ENCODE measurements around the gene GCAT.
A peak's percentile ranks its signal among the peaks of the same experiment; 100 is the strongest.

Gene GCAT

DNA sequence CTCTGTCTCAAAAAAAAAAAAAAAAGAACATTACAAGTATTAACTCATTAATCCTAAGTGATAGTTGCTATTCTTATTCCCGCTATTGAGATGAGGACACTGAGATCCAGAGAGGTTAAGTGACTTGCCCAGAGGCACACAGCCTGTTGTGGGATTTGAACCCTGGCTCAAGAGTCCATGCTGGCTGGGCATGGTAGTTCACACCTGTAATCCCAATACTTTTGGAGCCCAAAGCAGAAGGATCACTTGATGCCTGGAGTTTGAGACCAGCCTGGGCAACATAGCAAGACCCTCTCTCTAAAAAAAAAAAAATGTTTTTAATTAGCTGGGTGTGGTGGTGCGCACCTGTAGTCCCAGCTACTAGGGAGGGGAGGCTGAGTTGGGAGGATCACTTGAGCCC, 4.1 kb downstream of the GCAT start:
- no peak for DNase-seq

DNA sequence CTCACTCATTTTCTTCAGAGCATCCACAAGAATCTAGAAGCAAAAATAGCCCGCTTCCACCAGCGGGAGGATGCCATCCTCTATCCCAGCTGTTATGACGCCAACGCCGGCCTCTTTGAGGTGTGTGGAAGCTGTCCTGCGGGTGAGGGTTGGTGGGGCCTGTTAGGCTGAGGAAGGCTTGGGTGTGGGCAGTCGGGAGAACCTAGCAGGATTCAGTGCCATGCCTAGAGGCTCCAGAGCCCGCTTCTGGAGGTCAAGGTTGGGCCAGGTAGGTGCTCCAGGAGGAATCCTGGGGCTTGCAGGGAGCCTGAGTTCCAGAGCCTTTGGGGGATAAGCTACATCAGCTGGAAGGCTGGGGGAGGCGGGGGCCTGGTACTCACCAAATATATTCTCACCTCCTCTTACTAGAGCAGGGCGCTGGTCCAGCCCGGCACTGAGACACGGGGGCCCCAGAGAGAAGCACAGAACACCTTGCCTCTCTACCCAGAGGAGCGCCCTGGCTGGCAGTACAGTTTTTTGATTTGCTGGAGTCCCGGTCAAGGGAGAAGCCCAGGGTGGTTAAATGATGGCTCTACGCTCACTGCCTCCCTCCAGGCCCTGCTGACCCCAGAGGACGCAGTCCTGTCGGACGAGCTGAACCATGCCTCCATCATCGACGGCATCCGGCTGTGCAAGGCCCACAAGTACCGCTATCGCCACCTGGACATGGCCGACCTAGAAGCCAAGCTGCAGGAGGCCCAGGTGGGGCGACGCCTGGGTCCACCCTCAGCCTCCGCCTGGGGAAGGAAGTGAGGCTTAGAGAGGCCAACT, 5.3 kb downstream of the GCAT start:
- DNase-seq: no peak

DNA sequence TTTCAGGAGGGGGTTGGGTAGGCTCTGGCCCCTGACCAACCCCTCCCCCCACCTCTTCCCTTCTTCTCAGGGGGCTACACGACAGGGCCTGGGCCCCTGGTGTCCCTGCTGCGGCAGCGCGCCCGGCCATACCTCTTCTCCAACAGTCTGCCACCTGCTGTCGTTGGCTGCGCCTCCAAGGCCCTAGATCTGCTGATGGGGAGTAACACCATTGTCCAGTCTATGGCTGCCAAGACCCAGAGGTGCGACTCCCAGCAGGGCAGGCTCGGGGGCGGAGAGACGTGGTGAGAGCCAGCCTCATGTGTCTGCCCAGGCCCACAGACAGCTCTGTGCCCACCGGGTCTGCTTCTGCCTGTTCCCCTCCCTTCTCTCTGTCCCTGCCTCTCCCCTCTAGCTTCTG, 7.9 kb downstream of the GCAT start:
- no peak for DNase-seq

DNA sequence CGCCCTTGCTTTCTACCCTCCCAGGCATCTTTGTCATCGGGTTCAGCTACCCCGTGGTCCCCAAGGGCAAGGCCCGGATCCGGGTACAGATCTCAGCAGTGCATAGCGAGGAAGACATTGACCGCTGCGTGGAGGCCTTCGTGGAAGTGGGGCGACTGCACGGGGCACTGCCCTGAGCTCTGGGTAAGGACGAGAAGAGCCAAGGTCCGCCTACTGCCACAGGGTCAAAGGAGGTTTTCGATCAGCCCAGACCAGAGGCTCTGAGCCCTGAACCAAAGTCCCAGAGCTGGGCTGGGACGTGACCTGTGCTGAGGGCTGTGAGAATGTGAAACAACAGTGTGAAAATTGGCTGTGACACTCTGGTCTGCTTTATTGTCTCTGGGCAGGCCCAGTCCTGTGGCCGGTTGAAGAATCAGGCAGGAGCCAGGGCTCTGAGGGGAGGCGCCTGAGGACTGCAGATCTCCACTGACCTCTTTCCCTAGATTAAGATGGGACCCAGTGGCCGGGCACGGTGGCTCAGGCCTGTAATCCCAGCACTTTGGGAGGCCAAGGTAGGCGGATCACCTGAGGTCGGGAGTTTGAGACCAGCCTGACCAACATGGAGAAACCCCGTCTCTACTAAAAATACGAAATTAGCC, 8.9 kb downstream of the GCAT start:
- no peak for DNase-seq

DNA sequence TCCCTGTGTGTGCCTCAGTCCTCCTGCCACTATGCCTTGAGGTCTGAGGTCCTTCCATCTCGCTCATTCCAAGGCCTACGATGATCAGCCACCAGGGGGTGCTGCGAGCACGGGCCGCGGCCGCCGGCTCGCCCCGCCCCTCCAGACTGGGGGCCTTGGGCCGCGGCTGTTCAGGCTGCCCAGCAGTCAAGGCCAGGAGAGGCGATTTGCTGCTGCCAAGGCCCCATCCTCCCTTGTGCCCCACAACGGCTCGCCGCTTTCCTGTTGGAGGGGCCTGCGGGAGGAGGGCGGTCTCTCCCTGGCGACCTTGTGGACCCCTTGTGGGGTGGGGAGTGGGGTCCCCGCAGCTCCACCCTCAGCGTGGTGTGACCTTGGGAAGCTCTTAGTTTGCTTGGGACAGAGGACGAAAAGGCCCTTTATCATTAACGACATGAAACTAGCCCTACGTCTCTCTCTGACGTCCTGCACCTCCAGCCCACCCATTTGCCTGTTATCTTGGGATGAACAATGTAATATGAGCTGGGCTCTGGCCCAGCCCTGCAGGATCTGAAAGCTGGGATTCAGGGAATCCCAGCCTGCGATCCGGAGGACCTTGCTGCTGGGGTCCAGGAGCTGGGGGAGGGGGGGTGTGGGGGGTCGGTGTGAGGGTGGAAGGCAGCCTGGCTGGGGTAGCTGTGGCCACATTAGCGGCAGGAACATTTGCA, 10.1 kb downstream of the GCAT start:
- DNase-seq: peak; percentile 88 to 89

DNA sequence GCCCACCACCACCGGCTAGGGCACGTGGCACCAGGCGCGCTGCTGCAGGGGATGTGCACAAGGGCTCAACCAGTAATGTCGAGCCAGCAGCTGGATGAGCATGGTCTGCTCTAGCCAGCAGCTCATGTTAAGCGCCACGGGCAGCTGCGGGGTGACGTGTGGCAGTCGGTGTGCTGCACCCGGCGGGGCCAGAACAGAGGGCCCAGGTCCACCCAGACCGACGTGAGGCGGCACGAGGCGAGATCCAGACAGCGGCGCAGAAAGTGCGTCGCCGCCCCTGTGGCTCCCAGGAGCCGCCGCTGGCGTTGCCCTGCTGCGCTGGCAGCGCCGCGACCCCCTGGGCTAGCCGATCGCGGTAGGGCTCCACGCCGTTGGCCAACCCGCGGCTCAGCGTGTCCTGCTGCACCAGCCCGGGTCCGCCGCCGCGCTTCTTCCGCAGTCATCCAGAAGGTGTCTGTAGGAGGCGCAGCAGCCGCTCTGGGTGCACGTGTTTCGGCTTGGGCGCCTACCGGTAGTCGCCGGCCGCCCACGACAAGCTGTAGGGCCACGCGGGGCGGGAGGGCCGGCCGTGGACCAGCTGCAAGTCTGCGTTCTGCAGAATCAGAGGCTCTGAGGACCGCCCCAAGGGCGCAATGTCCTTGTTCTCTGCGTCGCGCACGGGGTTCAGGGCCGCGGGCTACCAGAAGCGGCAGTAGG, 10.8 kb downstream of the GCAT start:
- DNase-seq: peak; percentile 71 to 77

DNA sequence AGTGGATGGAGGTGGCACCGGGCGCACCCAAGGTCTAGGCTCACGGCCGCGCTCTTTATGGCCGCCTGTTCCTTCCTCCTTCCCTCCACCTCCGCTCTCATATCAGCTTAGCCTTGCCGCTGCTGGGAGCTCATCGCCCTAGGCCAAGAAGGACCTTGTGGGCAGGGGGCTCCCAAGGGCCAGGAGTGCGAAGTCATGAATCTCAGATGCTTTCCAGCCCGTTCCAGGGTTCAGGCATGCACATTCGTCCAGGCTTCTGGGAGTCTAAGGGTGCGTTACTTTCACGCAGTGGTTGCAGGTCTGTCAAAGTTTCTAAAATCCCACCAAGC, 11.3 kb downstream of the GCAT start:
- DNase-seq: no peak

DNA sequence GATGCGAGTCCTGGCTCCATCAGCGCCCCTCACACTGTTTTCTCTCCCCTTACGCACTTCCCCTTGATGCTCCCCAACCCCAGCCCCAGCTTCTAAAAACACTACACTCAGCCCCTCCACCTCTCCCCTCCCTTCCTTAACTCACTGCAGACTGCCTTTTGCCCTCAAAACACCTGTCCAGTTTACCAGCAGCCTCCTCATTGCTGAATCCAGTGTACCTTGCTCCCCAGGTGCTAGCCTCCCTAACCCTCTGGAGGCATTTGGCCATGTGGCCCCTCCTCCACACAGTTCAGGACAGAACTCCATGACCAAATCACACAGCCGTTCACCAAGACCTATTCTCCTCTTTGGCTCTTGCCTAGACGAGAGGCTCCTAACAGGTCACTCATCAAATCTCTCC, 12.6 kb downstream of the GCAT start:
- no peak for DNase-seq

DNA sequence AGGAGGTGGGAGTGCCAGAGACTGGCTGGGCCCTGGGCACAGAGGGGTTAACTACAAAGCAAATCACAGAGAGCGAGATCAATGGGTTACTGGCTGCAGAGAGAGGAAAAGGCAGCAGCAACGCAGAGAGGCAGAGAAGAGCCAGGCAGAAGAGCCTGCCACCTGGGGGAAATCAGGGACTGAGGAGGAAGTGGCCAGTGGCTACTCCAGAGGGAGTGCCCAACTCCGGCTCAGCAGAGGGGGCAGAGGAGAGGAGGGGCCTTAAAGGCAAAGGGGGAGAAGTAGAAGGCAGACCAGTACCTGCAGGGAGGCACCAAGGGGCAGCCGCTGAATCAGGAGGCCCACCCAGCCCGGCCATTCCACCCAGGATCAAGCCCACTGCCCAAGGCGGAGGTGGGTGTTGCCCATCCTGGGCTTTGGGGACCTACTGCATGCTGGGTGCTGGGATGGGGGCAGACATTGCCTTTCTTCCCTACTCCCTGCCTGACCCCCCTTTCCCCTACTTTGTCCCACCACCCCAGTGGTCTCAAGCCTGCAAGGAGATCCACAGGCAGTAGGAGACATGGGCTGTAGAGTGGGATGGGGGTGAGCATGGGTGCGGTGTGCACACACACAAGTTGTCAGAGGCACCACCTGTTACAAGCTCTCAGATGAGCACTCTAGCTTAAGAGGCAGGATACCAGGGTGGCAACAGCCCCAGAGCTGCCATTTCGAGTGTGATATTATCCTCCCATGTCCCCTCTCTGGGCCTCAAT, 14.5 kb downstream of the GCAT start:
- no peak for DNase-seq

DNA sequence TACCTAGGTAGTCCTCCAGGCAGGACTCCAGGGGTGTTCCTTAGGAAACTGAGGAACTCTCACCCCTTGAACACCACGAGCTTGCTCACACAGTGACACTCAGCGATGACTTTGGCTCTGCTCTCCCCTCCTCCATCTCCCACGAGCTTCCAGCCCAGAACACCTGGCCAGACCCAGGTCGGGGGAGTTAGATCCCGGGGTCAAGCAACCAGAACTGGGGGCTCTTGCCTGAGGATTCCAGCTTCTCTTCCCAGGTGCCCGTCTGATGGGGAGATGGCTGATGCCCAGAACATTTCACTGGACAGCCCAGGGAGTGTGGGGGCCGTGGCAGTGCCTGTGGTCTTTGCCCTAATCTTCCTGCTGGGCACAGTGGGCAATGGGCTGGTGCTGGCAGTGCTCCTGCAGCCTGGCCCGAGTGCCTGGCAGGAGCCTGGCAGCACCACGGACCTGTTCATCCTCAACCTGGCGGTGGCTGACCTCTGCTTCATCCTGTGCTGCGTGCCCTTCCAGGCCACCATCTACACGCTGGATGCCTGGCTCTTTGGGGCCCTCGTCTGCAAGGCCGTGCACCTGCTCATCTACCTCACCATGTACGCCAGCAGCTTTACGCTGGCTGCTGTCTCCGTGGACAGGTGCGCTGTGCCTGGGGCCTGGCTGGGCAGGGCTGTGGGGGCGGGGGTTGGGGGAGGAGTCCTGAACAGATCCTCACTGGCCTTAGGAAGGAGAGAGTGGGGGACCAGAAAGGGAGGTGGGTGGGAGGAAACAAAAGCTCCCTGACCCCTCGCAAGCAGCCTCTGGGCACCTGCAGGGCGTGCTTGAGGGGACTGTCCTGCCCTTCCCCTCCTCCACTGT, 15.6 kb downstream of the GCAT start, which contains the start of gene GALR3:
GALR3 (plus strand) TSS at position 249 of the 852 bp plus-strand sequence; CDS start at position 274, 25 bp downstream.
- no peak for DNase-seq

DNA sequence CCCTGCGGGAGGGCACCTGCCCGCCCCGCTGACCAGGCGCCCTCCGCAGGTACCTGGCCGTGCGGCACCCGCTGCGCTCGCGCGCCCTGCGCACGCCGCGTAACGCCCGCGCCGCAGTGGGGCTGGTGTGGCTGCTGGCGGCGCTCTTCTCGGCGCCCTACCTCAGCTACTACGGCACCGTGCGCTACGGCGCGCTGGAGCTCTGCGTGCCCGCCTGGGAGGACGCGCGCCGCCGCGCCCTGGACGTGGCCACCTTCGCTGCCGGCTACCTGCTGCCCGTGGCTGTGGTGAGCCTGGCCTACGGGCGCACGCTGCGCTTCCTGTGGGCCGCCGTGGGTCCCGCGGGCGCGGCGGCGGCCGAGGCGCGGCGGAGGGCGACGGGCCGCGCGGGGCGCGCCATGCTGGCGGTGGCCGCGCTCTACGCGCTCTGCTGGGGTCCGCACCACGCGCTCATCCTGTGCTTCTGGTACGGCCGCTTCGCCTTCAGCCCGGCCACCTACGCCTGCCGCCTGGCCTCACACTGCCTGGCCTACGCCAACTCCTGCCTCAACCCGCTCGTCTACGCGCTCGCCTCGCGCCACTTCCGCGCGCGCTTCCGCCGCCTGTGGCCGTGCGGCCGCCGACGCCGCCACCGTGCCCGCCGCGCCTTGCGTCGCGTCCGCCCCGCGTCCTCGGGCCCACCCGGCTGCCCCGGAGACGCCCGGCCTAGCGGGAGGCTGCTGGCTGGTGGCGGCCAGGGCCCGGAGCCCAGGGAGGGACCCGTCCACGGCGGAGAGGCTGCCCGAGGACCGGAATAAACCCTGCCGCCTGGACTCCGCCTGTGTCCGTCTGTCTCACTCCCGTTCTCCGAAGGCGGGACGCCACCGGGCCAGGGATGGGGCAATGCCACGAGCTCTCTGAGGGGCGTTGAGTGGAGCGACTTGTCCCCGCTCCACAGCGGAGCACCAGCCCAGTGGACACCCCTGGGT, 17.2 kb downstream of the GCAT start:
- peak; percentile 31 to 38 for DNase-seq

DNA sequence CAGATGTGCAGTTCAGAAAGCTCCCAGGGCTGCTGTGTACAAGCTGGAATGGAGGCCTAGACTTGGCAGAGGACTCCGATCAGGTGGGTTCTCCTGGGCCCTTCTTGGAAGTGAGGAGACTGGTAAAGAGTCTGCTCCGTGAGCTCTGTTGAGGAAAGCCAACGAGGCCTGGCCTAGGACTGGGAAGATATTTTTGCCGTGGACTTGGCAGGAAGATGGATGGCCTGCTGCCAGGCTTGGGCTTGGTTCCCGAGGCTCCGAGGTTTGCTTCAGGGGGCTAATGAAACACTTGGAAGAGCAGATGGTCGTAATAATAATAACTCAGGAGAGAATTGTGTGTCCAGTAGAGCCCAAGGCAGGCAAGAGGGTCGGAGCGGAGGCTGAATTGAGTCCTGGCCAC, 19.3 kb downstream of the GCAT start:
- no peak for DNase-seq

DNA sequence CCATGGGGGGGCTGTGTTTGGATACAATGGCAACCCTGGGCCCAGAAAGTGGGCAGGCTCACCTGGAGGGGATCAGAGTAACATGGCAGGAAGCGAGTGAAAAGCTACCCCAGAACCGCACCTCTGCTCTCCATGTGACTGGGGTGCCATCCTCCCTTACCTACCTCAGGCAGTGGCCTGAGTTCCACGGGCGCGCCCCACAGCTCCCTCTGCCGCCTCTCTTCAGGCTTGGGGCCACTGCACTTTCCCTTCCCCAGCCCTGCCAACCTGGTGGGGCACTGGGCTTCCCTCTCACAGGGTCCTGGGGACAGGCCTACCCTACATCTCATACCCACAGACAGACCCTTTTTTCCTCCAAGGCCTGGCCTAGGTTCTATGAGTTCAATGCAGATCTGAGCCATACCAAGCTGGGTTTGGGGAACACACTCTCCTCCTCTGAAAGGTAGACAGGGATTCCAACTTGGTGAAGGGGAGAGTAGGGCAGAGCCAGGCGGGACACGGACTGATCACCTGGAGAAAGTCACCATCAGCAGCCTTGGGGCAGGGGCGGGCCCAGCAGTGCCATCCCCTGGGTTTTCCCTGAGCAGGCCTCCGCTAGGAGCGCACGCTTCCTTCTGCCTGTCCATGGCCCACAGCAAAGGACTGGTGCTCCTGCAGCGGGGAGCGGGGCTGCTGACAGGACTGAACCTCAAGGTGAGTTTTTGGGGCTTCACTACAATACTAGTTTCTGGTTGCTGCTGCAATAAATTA, 22.5 kb downstream of the GCAT start:
- DNase-seq: no peak

DNA sequence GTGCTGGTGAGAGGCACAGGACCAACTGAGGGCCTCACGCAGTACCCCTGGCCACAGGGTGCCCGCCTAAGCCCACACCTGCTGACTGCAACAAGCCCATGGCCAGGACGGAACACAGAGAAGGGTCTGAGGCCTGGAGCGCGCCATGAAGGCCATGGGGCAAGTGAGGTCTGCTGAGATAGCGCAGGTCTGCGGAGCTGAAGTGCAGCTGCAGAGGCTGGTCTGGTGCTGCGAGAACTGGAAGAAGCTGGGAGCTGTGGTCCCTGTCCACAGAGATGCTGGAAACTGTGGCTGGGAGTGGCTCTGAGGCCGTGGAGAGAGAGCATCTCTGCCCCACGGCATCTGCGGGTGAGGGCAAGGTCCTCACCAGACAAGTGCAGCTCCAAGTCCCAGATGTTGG, 23.7 kb downstream of the GCAT start:
- DNase-seq: no peak

DNA sequence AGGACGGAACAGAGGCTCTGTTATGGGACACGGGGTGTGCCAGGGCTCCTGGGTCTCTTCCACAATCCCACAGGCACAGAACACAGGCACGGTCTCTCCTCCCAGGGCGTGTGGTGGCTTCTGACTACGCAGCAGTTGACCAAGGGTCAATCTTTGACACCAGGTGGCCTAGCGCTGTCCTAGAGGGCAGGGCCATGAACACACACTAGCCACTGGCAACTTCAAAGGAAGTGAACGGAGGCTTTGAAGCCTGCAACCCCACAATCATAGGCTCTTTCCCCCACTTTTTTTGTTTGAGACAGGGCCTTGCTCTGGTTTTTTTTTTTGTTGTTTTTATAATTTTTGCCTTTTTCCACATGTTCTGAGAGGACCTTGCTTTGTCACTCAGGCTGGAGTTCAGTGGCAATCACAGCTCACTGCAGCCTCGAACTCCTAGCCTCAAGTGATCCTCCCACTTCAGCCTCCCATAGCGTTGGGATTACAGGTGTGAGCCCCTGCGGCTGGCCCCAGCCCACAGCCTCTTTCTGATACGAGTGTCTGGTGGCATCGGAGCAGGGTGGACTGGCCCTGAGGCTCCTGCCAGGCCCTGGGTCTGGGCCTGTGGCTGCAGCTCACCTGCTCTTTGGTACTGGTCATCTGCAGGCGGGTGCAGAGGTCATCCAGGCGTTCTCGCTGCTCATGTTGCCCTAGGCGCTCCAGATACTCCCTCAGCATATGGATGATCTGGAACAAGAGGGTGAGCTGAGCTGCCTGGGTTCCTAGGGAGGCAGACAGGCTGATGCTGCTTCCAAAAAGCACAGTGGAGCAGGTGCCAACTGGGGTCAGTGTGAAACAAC, 24.5 kb downstream of the GCAT start:
- DNase-seq: no peak

DNA sequence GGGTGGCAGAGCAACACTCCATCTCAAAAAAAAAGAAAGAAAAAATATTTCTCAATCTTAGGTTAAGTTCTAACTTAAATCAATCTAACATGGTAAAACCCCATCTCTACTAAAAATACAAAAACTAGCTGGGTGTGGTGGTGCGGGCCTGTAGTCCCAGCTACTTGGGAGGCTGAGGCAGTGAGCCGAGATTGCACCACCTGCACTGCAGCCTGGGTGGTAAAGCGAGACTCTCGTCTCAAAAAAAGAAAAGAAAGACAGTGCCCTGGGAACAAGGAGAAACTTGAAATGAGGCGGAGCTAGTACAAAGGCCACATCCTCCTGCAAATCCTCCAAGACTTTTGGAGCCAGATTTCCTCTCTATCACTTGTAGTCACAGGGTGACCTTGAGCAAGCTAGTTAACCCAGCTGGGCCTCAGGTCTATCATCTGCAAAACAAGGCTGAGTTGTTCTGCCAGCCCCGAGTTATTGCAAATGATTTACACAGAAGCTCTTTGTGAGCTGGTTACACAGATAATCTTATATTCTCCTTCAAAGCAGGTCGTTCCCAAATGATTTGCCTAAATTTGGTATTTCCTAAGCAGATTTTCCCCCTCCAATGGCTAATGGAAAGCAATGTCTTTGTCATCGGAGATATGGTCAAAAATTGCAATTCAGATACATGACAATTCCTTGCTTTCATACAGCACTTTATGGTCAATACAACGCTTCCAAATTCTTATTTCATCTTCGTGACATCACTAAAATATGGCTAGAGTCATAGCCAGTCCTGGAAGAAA, 34.5 kb downstream of the GCAT start:
- DNase-seq: no peak

DNA sequence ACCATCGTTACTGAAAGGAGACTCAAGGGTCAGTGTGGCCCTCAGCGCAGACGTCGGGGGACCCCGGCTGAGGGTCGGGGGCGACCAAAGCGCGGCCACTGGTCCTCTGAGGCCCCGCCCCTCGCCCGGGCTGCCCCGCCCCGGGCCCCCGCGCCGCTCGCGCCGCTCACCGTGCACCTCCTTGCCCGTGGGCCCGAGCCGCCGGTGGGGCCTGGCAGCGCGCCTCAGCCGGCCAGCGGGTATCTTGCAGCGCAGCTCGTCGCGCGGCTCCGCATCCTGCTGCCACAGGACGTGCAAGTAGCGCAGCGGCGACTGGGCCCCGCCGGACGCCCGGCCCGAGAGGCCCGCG, 36.0 kb downstream of the GCAT start:
- peak; percentile 59 to 60 for DNase-seq

DNA sequence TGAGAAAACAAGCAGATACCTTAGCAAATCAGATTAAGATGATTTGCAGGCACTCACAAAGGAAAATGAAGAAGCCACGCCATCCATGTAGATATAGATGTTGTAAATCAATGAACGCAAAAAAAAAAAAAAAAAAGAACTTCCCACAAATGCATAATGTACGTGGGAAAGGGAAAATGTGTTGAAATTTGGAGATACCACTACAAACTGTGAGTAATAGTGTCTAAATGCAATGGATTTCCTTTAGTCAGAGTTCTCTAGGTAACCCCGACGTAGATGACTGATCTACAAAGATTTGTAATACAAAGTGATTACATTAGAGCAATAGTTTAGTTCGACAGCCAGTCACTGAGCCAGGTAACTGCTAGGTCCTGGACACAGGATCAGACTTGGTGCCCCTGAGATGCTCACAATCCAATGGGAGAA, 37.2 kb downstream of the GCAT start:
- DNase-seq: no peak

All from activated CD4-positive, alpha-beta T cell treated with anti-CD3 and anti-CD28 coated beads, Interleukin-2, amount 50 U/mL, for 48 hours (primary cell).